Osteocyte (in vitro differentiated cells): ENCODE measurements around the gene SPACDR. TPM values are rescaled to one million over a fixed set of nuclear protein-coding genes. Genes with fewer than 3 reads are reported as not detected.

Experiments
- DNase-seq: peaks from one replicate; pipeline ENCODE4 v3.0.0; 2021; ENCODE audit warnings: mixed read lengths; ENCODE audit not compliant: unreplicated experiment; ENCODE audit errors: extremely low spot score
- H3K27ac Mint-ChIP-seq: one replicate; pipeline ENCODE4 v1.8.0; 2021; ENCODE audit warnings: mild to moderate bottlenecking, mixed read lengths; ENCODE audit not compliant: unreplicated experiment
- H3K27me3 Mint-ChIP-seq: one replicate; pipeline ENCODE4 v1.8.0; 2021; ENCODE audit warnings: mixed read lengths; ENCODE audit not compliant: unreplicated experiment
- H3K36me3 Mint-ChIP-seq: one replicate; pipeline ENCODE4 v1.8.0; 2021; ENCODE audit warnings: mixed read lengths; ENCODE audit not compliant: unreplicated experiment
- H3K4me1 Mint-ChIP-seq: one replicate; pipeline ENCODE4 v1.8.0; 2021; ENCODE audit warnings: mixed read lengths; ENCODE audit not compliant: unreplicated experiment
- H3K4me3 Mint-ChIP-seq: one replicate; pipeline ENCODE4 v1.8.0; 2021; ENCODE audit warnings: mild to moderate bottlenecking, moderate library complexity, mixed read lengths; ENCODE audit not compliant: unreplicated experiment
- H3K9me3 Mint-ChIP-seq: one replicate; pipeline ENCODE4 v1.8.0; 2021; ENCODE audit warnings: mixed read lengths; ENCODE audit not compliant: unreplicated experiment
- long read RNA-seq: library from polyadenylated mRNA; unstranded; transcript quantifications from one replicate; pipeline ENCODE4 v2.0.0, GENCODE V29; 2021
- total RNA-seq: library from RNA; stranded (reverse); gene quantifications from 2 replicates; pipeline ENCODE4 v1.2.1, GENCODE V29; 2021
- TF ChIP-seq, protein P1 (sequence below): fragments of 200-600 bp; sonication (generic); IDR thresholded peaks from 2 replicates; pipeline ENCODE4 v1.5.0; 2021; ENCODE audit warnings: antibody characterized with exemption, mild to moderate bottlenecking, moderate library complexity

The SPACDR gene, protein sequence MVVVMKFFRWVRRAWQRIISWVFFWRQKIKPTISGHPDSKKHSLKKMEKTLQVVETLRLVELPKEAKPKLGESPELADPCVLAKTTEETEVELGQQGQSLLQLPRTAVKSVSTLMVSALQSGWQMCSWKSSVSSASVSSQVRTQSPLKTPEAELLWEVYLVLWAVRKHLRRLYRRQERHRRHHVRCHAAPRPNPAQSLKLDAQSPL
- total RNA-seq = 0.46 TPM in 1 of 2 replicates, not detected in the other
- long read RNA-seq = 0 reads

- DNase-seq = no peak
These were observed at the start of gene SPACDR for GRCh38 chr7:100464210-100464660. Gene SPACDR (minus strand): TSS chr7:100464260. CDS start chr7:100464025, 235 bp downstream.

GRCh38 chr7:100513212-100513810 is 49.3 kb upstream of the SPACDR start:
- Mint-ChIP-seq H3K4me3 (no peak overlapping the region), H3K27me3 (peaks cover 4% of the 10 kb centered on the region), H3K9me3 (no peaks in the 10 kb centered on the region), H3K36me3 (no peaks in the 10 kb centered on the region), H3K27ac (no peak overlapping the region), H3K4me1 (peaks cover 25% of the 10 kb centered on the region)
- DNase-seq = no peak
- TF ChIP-seq, protein P1, sequence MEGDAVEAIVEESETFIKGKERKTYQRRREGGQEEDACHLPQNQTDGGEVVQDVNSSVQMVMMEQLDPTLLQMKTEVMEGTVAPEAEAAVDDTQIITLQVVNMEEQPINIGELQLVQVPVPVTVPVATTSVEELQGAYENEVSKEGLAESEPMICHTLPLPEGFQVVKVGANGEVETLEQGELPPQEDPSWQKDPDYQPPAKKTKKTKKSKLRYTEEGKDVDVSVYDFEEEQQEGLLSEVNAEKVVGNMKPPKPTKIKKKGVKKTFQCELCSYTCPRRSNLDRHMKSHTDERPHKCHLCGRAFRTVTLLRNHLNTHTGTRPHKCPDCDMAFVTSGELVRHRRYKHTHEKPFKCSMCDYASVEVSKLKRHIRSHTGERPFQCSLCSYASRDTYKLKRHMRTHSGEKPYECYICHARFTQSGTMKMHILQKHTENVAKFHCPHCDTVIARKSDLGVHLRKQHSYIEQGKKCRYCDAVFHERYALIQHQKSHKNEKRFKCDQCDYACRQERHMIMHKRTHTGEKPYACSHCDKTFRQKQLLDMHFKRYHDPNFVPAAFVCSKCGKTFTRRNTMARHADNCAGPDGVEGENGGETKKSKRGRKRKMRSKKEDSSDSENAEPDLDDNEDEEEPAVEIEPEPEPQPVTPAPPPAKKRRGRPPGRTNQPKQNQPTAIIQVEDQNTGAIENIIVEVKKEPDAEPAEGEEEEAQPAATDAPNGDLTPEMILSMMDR = no peak

More at GRCh38 chr7:100464210-100464660, at the start of gene SPACDR:
- Mint-ChIP-seq H3K36me3 (no peaks in the 10 kb centered on the region), H3K4me1 (peaks cover 15% of the 10 kb centered on the region), H3K4me3 (no peak within 1 kb of the TSS), H3K27me3 (no peaks in the 10 kb centered on the region), H3K27ac (no peak within 1 kb of the TSS), H3K9me3 (no peaks in the 10 kb centered on the region)
- TF ChIP-seq, protein P1 = no peak

- H3K27me3 Mint-ChIP-seq = peaks cover 9% of the 10 kb centered on the region
- DNase-seq = no peak
- no peaks in the 10 kb centered on the region for H3K36me3 Mint-ChIP-seq
These were observed 46.6 kb upstream of the SPACDR start for GRCh38 chr7:100510437-100511239.

GRCh38 chr7:100509231-100509630 is 45.2 kb upstream of the SPACDR start:
- Mint-ChIP-seq H3K36me3 (no peaks in the 10 kb centered on the region), H3K4me3 (no peak overlapping the region), H3K9me3 (no peaks in the 10 kb centered on the region), H3K4me1 (peaks cover 3% of the 10 kb centered on the region), H3K27me3 (peaks cover 9% of the 10 kb centered on the region), H3K27ac (no peak overlapping the region)
- DNase-seq = no peak
- TF ChIP-seq, protein P1 = no peak

More at GRCh38 chr7:100510437-100511239, 46.6 kb upstream of the SPACDR start:
- H3K27ac Mint-ChIP-seq = no peak overlapping the region
- H3K9me3 Mint-ChIP-seq = no peaks in the 10 kb centered on the region
- no peak overlapping the region for H3K4me3 Mint-ChIP-seq
- TF ChIP-seq, protein P1 = no peak
- H3K4me1 Mint-ChIP-seq = peaks cover 14% of the 10 kb centered on the region
